ENCODE measurements around the gene LRBA.
A peak's percentile ranks its signal among the peaks of the same experiment; 100 is the strongest.

The LRBA gene

GRCh38 chr4:150247184-150247583 lies 767.9 kb downstream of the LRBA start:
- Histone ChIP-seq H3K27ac (ENCODE audit: low read length) (no peak overlapping the region), H3K27me3 (ENCODE audit: insufficient read depth, low read length, poor library complexity) (no peaks in the 10 kb centered on the region), H3K4me3 (ENCODE audit: low read depth in 1 of 2, low read length in 2 of 2) (no peak overlapping the region), H3K9ac (ENCODE audit: low read depth, low read length) (no peak overlapping the region), H3K4me1 (ENCODE audit: insufficient read depth, low read length) (no peaks in the 10 kb centered on the region), H3K9me3 (ENCODE audit: insufficient read depth, low read length, severe bottlenecking) (no peaks in the 10 kb centered on the region), H3K79me2 (ENCODE audit: insufficient read depth, low read length) (no peaks in the 10 kb centered on the region), H2AFZ (ENCODE audit: low read depth, low read length) (no peak overlapping the region), H3K36me3 (ENCODE audit: insufficient read depth, low read length) (no peaks in the 10 kb centered on the region), H4K20me1 (ENCODE audit: insufficient read depth, low read length) (no peaks in the 10 kb centered on the region), H3K4me2 (ENCODE audit: insufficient read depth, low read length) (no peak overlapping the region)
- no peak for DNase-seq
- no peak for ATAC-seq (ENCODE audit: insufficient read depth, low read depth)
- TF ChIP-seq EZH2 (IDR thresholded peaks at IDR 0.05; ENCODE audit: borderline replicate concordance, low read depth, low read length, severe bottlenecking): no peak
- no peak for TF ChIP-seq CTCF (IDR thresholded peaks at IDR 0.05; ENCODE audit: borderline replicate concordance, extremely low read depth, low read length, poor library complexity, severe bottlenecking)

GRCh38 chr4:150244600-150244999 lies 770.5 kb downstream of the LRBA start:
- no peaks in the 10 kb centered on the region for H3K36me3 ChIP-seq (ENCODE audit: insufficient read depth, low read length)
- H3K4me1 ChIP-seq (ENCODE audit: insufficient read depth, low read length): no peaks in the 10 kb centered on the region
- no peak overlapping the region for H3K27ac ChIP-seq (ENCODE audit: low read length)
- no peaks in the 10 kb centered on the region for H3K9me3 ChIP-seq (ENCODE audit: insufficient read depth, low read length, severe bottlenecking)
- TF ChIP-seq EZH2 (IDR thresholded peaks at IDR 0.05; ENCODE audit: borderline replicate concordance, low read depth, low read length, severe bottlenecking): no peak
- no peaks in the 10 kb centered on the region for H3K27me3 ChIP-seq (ENCODE audit: insufficient read depth, low read length, poor library complexity)
- no peak for DNase-seq
- H3K79me2 ChIP-seq (ENCODE audit: insufficient read depth, low read length): no peaks in the 10 kb centered on the region
- no peaks in the 10 kb centered on the region for H4K20me1 ChIP-seq (ENCODE audit: insufficient read depth, low read length)
- no peak overlapping the region for H2AFZ ChIP-seq (ENCODE audit: low read depth, low read length)
- H3K4me3 ChIP-seq (ENCODE audit: low read depth in 1 of 2, low read length in 2 of 2): no peak overlapping the region
- no peak overlapping the region for H3K4me2 ChIP-seq (ENCODE audit: insufficient read depth, low read length)
- ATAC-seq (ENCODE audit: insufficient read depth, low read depth): no peak
- no peak overlapping the region for H3K9ac ChIP-seq (ENCODE audit: low read depth, low read length)

GRCh38 chr4:150243932-150244331 lies 771.2 kb downstream of the LRBA start:
- Histone ChIP-seq H2AFZ (ENCODE audit: low read depth, low read length) (no peak overlapping the region), H3K4me3 (ENCODE audit: low read depth in 1 of 2, low read length in 2 of 2) (no peak overlapping the region), H3K27me3 (ENCODE audit: insufficient read depth, low read length, poor library complexity) (no peaks in the 10 kb centered on the region), H3K9me3 (ENCODE audit: insufficient read depth, low read length, severe bottlenecking) (no peaks in the 10 kb centered on the region), H3K4me1 (ENCODE audit: insufficient read depth, low read length) (no peaks in the 10 kb centered on the region), H3K27ac (ENCODE audit: low read length) (no peak overlapping the region), H4K20me1 (ENCODE audit: insufficient read depth, low read length) (no peaks in the 10 kb centered on the region), H3K36me3 (ENCODE audit: insufficient read depth, low read length) (no peaks in the 10 kb centered on the region), H3K4me2 (ENCODE audit: insufficient read depth, low read length) (no peak overlapping the region), H3K9ac (ENCODE audit: low read depth, low read length) (no peak overlapping the region), H3K79me2 (ENCODE audit: insufficient read depth, low read length) (no peaks in the 10 kb centered on the region)
- ATAC-seq (ENCODE audit: insufficient read depth, low read depth): no peak
- TF ChIP-seq EZH2 (IDR thresholded peaks at IDR 0.05; ENCODE audit: borderline replicate concordance, low read depth, low read length, severe bottlenecking) (no peak), CTCF (IDR thresholded peaks at IDR 0.05; ENCODE audit: borderline replicate concordance, extremely low read depth, low read length, poor library complexity, severe bottlenecking) (no peak)
- no peak for DNase-seq

- no peaks in the 10 kb centered on the region for H3K4me1 ChIP-seq (ENCODE audit: insufficient read depth, low read length)
- H3K79me2 ChIP-seq (ENCODE audit: insufficient read depth, low read length): no peaks in the 10 kb centered on the region
- no peak for TF ChIP-seq EZH2 (IDR thresholded peaks at IDR 0.05; ENCODE audit: borderline replicate concordance, low read depth, low read length, severe bottlenecking)
- TF ChIP-seq CTCF (IDR thresholded peaks at IDR 0.05; ENCODE audit: borderline replicate concordance, extremely low read depth, low read length, poor library complexity, severe bottlenecking): peak; percentile 84
- H3K4me3 ChIP-seq (ENCODE audit: low read depth in 1 of 2, low read length in 2 of 2): no peak overlapping the region
- H3K4me2 ChIP-seq (ENCODE audit: insufficient read depth, low read length): no peak overlapping the region
- no peak overlapping the region for H3K27ac ChIP-seq (ENCODE audit: low read length)
- no peaks in the 10 kb centered on the region for H3K27me3 ChIP-seq (ENCODE audit: insufficient read depth, low read length, poor library complexity)
- peak; percentile 25 for DNase-seq
- peak; percentile 53; the same call in 1 of the 3 replicates for ATAC-seq (ENCODE audit: insufficient read depth, low read depth)
- H3K9ac ChIP-seq (ENCODE audit: low read depth, low read length): no peak overlapping the region
- no peaks in the 10 kb centered on the region for H4K20me1 ChIP-seq (ENCODE audit: insufficient read depth, low read length)
- no peaks in the 10 kb centered on the region for H3K36me3 ChIP-seq (ENCODE audit: insufficient read depth, low read length)
- no peaks in the 10 kb centered on the region for H3K9me3 ChIP-seq (ENCODE audit: insufficient read depth, low read length, severe bottlenecking)
- H2AFZ ChIP-seq (ENCODE audit: low read depth, low read length): no peak overlapping the region
These were observed 772.1 kb downstream of the LRBA start for GRCh38 chr4:150242820-150243458.
